GM12878 (cell line): ENCODE results near the gene FAM185A. TPM values are rescaled to one million over a fixed set of nuclear protein-coding genes. Genes with fewer than 3 reads are reported as not detected.

Source experiments
- ATAC-seq: fragments of 200-7000 bp; cut with Tn5 transposase; 3 replicates; pipeline ENCODE4 v1.9.1; 2020; ENCODE audit warnings: mild to moderate bottlenecking, moderate library complexity
- BruUV-seq: library from RNA; stranded (reverse); fragments of 400-500 nt; replicated peaks from 2 replicates; lab custom pipeline; 2021; lab: Mats Ljungman, UMichigan
- CTCF ChIA-PET: fragments of 300-600 bp; sonication (Branson Sonifier 250); formaldehyde crosslinking; extraction: SDS; loops from one replicate; lab custom pipeline; 2021; ENCODE audit warnings: inconsistent platforms; lab: Yijun Ruan, JAX
- POLR2A ChIA-PET: fragments of 350-600 bp; formaldehyde crosslinking; extraction: SDS; loops from one replicate; lab custom pipeline; 2021; ENCODE audit warnings: inconsistent platforms; lab: Charles Lee
- RAD21 ChIA-PET: fragments of 300-600 bp; sonication (Branson Sonifier 250); formaldehyde crosslinking; loops from one replicate; lab custom pipeline; 2023; ENCODE audit warnings: antibody characterized with exemption; ENCODE audit not compliant: unreplicated experiment; lab: Charles Lee
- SMC1A ChIA-PET: fragments of 300-600 bp; sonication (Branson Sonifier 250); formaldehyde crosslinking; loops from one replicate; lab custom pipeline; 2023; ENCODE audit not compliant: unreplicated experiment, uncharacterized antibody; lab: Charles Lee
- DNase-seq: peaks from one replicate; pipeline ENCODE4 v3.0.0-alpha.2; 2011; ENCODE audit warnings: low read depth, low spot score
- FAIRE-seq: peaks from 3 replicates; lab custom pipeline; 2011; peaks lifted over from hg19 to GRCh38; lab: Jason Lieb, UNC
- H2AFZ ChIP-seq: 2 replicates; pipeline ENCODE4 v1.6.0; 2011; ENCODE audit warnings: low read depth, low read length, control low read depth; ENCODE audit not compliant: control insufficient read depth
- H3K27ac ChIP-seq: 2 replicates; pipeline ENCODE4 v1.5.1; 2011; ENCODE audit warnings: control low read depth; ENCODE audit not compliant: control insufficient read depth, insufficient read depth
- H3K27me3 ChIP-seq, 2 experiments: replicated peaks in 1 of 2; 2 replicates each; pipeline versions ENCODE4 v1.6.0 to v1.6.1; 2011; ENCODE audit warnings: low read length in 1 of 2; ENCODE audit not compliant: control insufficient read depth in 2 of 2, insufficient read depth in 2 of 2
- H3K36me3 ChIP-seq, 2 experiments: 2 replicates each; pipeline ENCODE4 v1.5.1; 2011; ENCODE audit warnings: low read length in 1 of 2; ENCODE audit not compliant: control insufficient read depth in 2 of 2, insufficient read depth in 2 of 2
- H3K4me1 ChIP-seq: 2 replicates; pipeline ENCODE4 v1.6.1; 2011; ENCODE audit warnings: mild to moderate bottlenecking, low read length, moderate library complexity, mixed read lengths; ENCODE audit not compliant: control insufficient read depth, insufficient read depth
- H3K4me2 ChIP-seq: 2 replicates; pipeline ENCODE4 v1.6.0; 2011; ENCODE audit warnings: control low read depth; ENCODE audit not compliant: control insufficient read depth, insufficient read depth
- H3K4me3 ChIP-seq: fragments of 200-600 bp; sonication (generic); 2 replicates; pipeline ENCODE4 v1.5.1; 2016
- H3K79me2 ChIP-seq: 2 replicates; pipeline ENCODE4 v1.6.0; 2011; ENCODE audit warnings: low read length; ENCODE audit not compliant: control insufficient read depth, insufficient read depth
- H3K9ac ChIP-seq: 2 replicates; pipeline ENCODE4 v1.8.0; 2011; ENCODE audit warnings: low read length, control low read depth, mixed read lengths; ENCODE audit not compliant: control insufficient read depth, insufficient read depth
- H3K9me3 ChIP-seq: replicated peaks from 3 replicates; pipeline ENCODE4 v1.5.1; 2011; ENCODE audit warnings: mild to moderate bottlenecking, low read length; ENCODE audit not compliant: control insufficient read depth, insufficient read depth
- H4K20me1 ChIP-seq: 2 replicates; pipeline ENCODE4 v1.6.0; 2011; ENCODE audit not compliant: control insufficient read depth, insufficient read depth
- ATF7 ChIP-seq: fragments of 450-650 bp; IDR thresholded peaks from 2 replicates; pipeline ENCODE4 v1.6.1; 2016; ENCODE audit warnings: low read depth, mild to moderate bottlenecking
- BMI1 ChIP-seq: fragments of 450-650 bp; IDR thresholded peaks from 2 replicates; pipeline ENCODE4 v1.6.1; 2016; ENCODE audit warnings: mild to moderate bottlenecking, moderate library complexity, borderline replicate concordance
- BRCA1 ChIP-seq: IDR thresholded peaks from 2 replicates; pipeline ENCODE4 v1.6.1; 2011; ENCODE audit warnings: low read depth, low read length, improper control_type of control experiment
- E2F4 ChIP-seq: IDR thresholded peaks from 2 replicates; pipeline ENCODE4 v1.6.1; 2012; ENCODE audit warnings: low read depth, low read length, improper control_type of control experiment
- POLR2A ChIP-seq: IDR thresholded peaks from 2 replicates; pipeline ENCODE4 v1.6.1; 2011; ENCODE audit warnings: low read depth, mild to moderate bottlenecking, low read length
- SMAD5 ChIP-seq: IDR thresholded peaks from 2 replicates; pipeline ENCODE4 v1.6.1; 2016; ENCODE audit warnings: antibody characterized with exemption, low read depth
- SUZ12 ChIP-seq: fragments of 200-600 bp; sonication (generic); IDR thresholded peaks from one replicate; pipeline ENCODE4 v1.6.1; 2018; ENCODE audit warnings: antibody characterized with exemption, mild to moderate bottlenecking; ENCODE audit not compliant: unreplicated experiment
- TCF7 ChIP-seq: IDR thresholded peaks from 2 replicates; pipeline ENCODE4 v1.6.1; 2014; ENCODE audit warnings: antibody characterized with exemption, borderline replicate concordance
- WGBS: methylation state at CpG from one replicate; pipeline ENCODE4 v1.1.6; 2016; ENCODE audit warnings: low lambda C conversion rate; ENCODE audit not compliant: insufficient replicate concordance, insufficient coverage; ENCODE audit errors: missing lambda C conversion rate; 5-methylcytosine and 5-hydroxymethylcytosine counted together
- in situ Hi-C: fragments of 300-500 bp; cut with MboI; formaldehyde crosslinking; loops from 9 replicates; pipeline ENCODE4 v1.14.3; 2018; ENCODE audit warnings: mixed read lengths
- intact Hi-C: fragments of 100-400 bp; cut with micrococcal nuclease; formaldehyde crosslinking; loops from one replicate; pipeline ENCODE4 v1.14.2; 2022; ENCODE audit not compliant: unreplicated experiment
- polyA plus RNA-seq, 11 experiments: library from polyadenylated mRNA; depleted of rRNA in 4 of 11; unstranded in 6 of 11; stranded (reverse) in 5 of 11; fragments of >200 nt; fragmentation: Nextera tagmentation in 4 of 11; fragmentation: Illumina TruSeq in 1 of 11; extraction: Ambion mirVana in 4 of 11; extraction: Trizol in 1 of 11; gene quantifications; 1 replicate in 1 of 11; 2 replicates in 10 of 11; pipeline versions ENCODE4 v1.2.1 to v1.2.3, GENCODE V29; 2011 to 2016; ENCODE audit warnings: inconsistent platforms in 2 of 11, missing spikeins in 2 of 11, low read depth in 1 of 11
- total RNA-seq, 4 experiments: library from RNA; depleted of rRNA in 3 of 4; stranded (reverse); fragments of >200 nt in 3 of 4; fragmentation: Illumina TruSeq in 1 of 4; extraction: Trizol in 1 of 4; gene quantifications; 2 replicates each; pipeline versions ENCODE4 v1.2.1 to v1.2.3, GENCODE V29; 2013 to 2021
- TF ChIP-seq, protein P1 (sequence below): IDR thresholded peaks from 2 replicates; pipeline ENCODE4 v1.6.1; 2011; ENCODE audit warnings: borderline replicate concordance, low read depth, mild to moderate bottlenecking, moderate library complexity, low read length; ENCODE audit not compliant: insufficient read depth, poor library complexity, severe bottlenecking

The FAM185A gene
- total and polyA plus RNA-seq, 10 of the 15 experiments (the other 5 are each of a cell fraction or from before 2014, with no cell fraction given): 1.9 to 12.8 (median 8.6) TPM

DNA sequence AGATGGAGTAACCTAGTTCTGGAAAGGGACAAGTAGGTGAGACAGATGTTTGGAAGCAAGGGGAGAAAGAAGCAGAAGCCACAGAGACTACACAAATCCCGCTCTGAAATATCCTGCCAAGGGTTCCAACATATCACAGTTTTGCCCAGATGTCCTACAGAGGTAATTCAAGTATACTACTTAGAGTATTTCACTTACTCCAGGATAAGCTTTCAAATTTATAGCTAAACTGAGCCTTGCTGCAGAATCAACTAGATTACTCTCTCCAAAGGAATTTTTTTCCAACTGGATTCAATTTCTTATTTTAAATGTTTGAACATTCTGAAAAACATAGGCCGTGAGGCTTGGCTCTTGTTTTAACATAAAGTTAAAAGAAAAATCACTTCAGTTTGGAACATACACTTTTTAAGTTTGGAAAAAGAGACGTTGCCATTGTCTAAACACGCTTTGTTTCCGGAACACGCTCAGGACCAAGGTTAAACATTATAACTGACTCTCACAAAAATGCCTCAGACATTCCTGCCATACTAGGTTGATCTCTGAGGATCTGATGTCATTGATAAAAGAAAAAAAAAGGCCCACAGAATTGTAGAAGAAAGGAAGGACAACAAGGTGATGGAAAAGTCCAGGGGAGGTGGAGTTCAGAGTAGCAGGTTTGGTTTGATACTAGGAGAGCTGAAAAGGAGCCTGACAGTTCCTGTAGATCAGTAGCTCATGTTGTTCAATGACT is 74.8 kb downstream of the FAM185A start:
- no peak for FAIRE-seq

More for the DNA sequence above, 74.8 kb downstream of the FAM185A start:
- ChIA-PET RAD21 (no interaction called here), SMC1A (interaction anchor here (1.7 kb wide), 1 partner anchor 9 kb away, joined by 3 read pairs; no protein-coding TSS in a partner anchor), POLR2A (no interaction called here), CTCF (no interaction called here)
- no peak overlapping the region for H3K9ac ChIP-seq
- ATAC-seq (no peak), DNase-seq (no peak)
- no peaks in the 10 kb centered on the region for H3K4me1 ChIP-seq
- intact Hi-C loops: loop anchor here (2.0 kb wide), 1 partner anchor 51 kb away; no protein-coding TSS in a partner anchor
- TF ChIP-seq SMAD5 (no peak), ATF7 (no peak), POLR2A (no peak), BRCA1 (no peak), BMI1 (no peak), SUZ12 (no peak), TCF7 (no peak), E2F4 (no peak)
- TF ChIP-seq, protein P1, sequence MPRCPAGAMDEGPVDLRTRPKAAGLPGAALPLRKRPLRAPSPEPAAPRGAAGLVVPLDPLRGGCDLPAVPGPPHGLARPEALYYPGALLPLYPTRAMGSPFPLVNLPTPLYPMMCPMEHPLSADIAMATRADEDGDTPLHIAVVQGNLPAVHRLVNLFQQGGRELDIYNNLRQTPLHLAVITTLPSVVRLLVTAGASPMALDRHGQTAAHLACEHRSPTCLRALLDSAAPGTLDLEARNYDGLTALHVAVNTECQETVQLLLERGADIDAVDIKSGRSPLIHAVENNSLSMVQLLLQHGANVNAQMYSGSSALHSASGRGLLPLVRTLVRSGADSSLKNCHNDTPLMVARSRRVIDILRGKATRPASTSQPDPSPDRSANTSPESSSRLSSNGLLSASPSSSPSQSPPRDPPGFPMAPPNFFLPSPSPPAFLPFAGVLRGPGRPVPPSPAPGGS: no peak
- H3K4me3 ChIP-seq: no peak overlapping the region
- no peaks in the 10 kb centered on the region for H3K27me3 ChIP-seq
- 93% methylated on average over 6 of the region's 6 CpGs for WGBS
- H3K4me2 ChIP-seq: no peak overlapping the region
- in situ Hi-C loops: no loop called here
- H4K20me1 ChIP-seq: no peaks in the 10 kb centered on the region
- no peaks in the 10 kb centered on the region; the same call in 2 of the 3 replicates for H3K9me3 ChIP-seq
- no TSS peak for BruUV-seq
- H3K79me2 ChIP-seq: no peaks in the 10 kb centered on the region
- H3K36me3 ChIP-seq: no peaks in the 10 kb centered on the region
- no peak overlapping the region for H2AFZ ChIP-seq
- no peak overlapping the region for H3K27ac ChIP-seq
